H1 (cell line): ENCODE data around the gene RHOH. TPM values are rescaled to one million over a fixed set of nuclear protein-coding genes. Genes with fewer than 3 reads are reported as not detected.

Experiments
- CTCF ChIA-PET: fragments of 300-600 bp; sonication (Branson Sonifier 250); formaldehyde crosslinking; loops from one replicate; lab custom pipeline; 2021; ENCODE audit not compliant: partially characterized antibody; lab: Charles Lee
- POLR2A ChIA-PET: fragments of 300-600 bp; sonication (Branson Sonifier 250); formaldehyde crosslinking; loops from one replicate; lab custom pipeline; 2021; ENCODE audit warnings: inconsistent platforms; ENCODE audit not compliant: partially characterized antibody; lab: Charles Lee
- DNase-seq, 2 experiments: peaks; one replicate each; pipeline versions ENCODE4 v3.0.0 to v3.0.0-alpha.2; 2010 to 2022; ENCODE audit warnings: low spot score in 2 of 2, low read depth in 1 of 2, mixed read lengths in 1 of 2
- FAIRE-seq: peaks from 2 replicates; lab custom pipeline; 2011; peaks lifted over from hg19 to GRCh38; lab: Jason Lieb, UNC
- H2AFZ ChIP-seq: 2 replicates; pipeline ENCODE4 v1.8.1; 2012; ENCODE audit warnings: low read length, inconsistent platforms
- H2AK5ac ChIP-seq: 2 replicates; pipeline ENCODE4 v1.6.1; 2013; ENCODE audit warnings: low read depth, low read length
- H2BK120ac ChIP-seq: replicated peaks from 2 replicates; pipeline ENCODE3; 2013; ENCODE audit warnings: low read depth, low read length, inconsistent platforms
- H2BK12ac ChIP-seq: 2 replicates; pipeline ENCODE4 v1.6.1; 2013; ENCODE audit warnings: low read depth, low read length
- H2BK15ac ChIP-seq: 2 replicates; pipeline ENCODE4 v1.6.1; 2013; ENCODE audit warnings: low read length
- H2BK20ac ChIP-seq: 2 replicates; pipeline ENCODE4 v1.6.1; 2013; ENCODE audit warnings: low read length
- H2BK5ac ChIP-seq: 2 replicates; pipeline ENCODE4 v1.6.1; 2013; ENCODE audit warnings: low read depth, low read length
- H3K14ac ChIP-seq: 2 replicates; pipeline ENCODE4 v1.6.1; 2013; ENCODE audit warnings: inconsistent platforms; ENCODE audit not compliant: insufficient read length
- H3K18ac ChIP-seq: 2 replicates; pipeline ENCODE4 v1.6.1; 2013; ENCODE audit warnings: low read length; ENCODE audit errors: extremely low read depth
- H3K23ac ChIP-seq: 2 replicates; pipeline ENCODE4 v1.6.1; 2013; ENCODE audit warnings: inconsistent platforms; ENCODE audit not compliant: insufficient read length
- H3K23me2 ChIP-seq: 2 replicates; pipeline ENCODE4 v1.6.1; 2013; ENCODE audit warnings: low read depth, low read length
- H3K27ac ChIP-seq: 2 replicates; pipeline ENCODE4 v1.6.1; 2011; ENCODE audit warnings: low read depth, low read length, inconsistent platforms
- H3K27me3 ChIP-seq, 4 experiments: replicated peaks in 1 of 4; 1 replicate in 1 of 4; 2 replicates in 3 of 4; pipeline versions ENCODE4 v1.6.1 to v1.8.1; 2011 to 2013; ENCODE audit warnings: low read length in 3 of 4, mild to moderate bottlenecking in 3 of 4, inconsistent platforms in 2 of 4, mixed read lengths in 2 of 4, moderate library complexity in 1 of 4; ENCODE audit not compliant: control insufficient read depth in 3 of 4, insufficient read depth in 3 of 4; ENCODE audit errors: extremely low read depth in 1 of 4
- H3K36me3 ChIP-seq, 4 experiments: 2 replicates each; pipeline versions ENCODE4 v1.6.1 to v1.8.1; 2011 to 2013; ENCODE audit warnings: mild to moderate bottlenecking in 4 of 4, low read length in 3 of 4, moderate library complexity in 2 of 4, control low read depth in 1 of 4, inconsistent platforms in 1 of 4; ENCODE audit not compliant: insufficient read depth in 4 of 4, control insufficient read depth in 2 of 4
- H3K4ac ChIP-seq: replicated peaks from 2 replicates; pipeline ENCODE3; 2013; ENCODE audit warnings: low read length, low read depth, mixed read lengths, inconsistent platforms; ENCODE audit not compliant: insufficient read length
- H3K4me1 ChIP-seq, 4 experiments: replicated peaks in 1 of 4; 1 replicate in 1 of 4; 2 replicates in 3 of 4; pipeline versions ENCODE4 v1.6.1 to v1.8.1; 2011 to 2013; ENCODE audit warnings: low read length in 3 of 4, inconsistent platforms in 2 of 4, mixed read lengths in 1 of 4; ENCODE audit not compliant: insufficient read depth in 4 of 4, control insufficient read depth in 3 of 4
- H3K4me2 ChIP-seq, 2 experiments: 2 replicates each; pipeline versions ENCODE4 v1.6.1 to v1.8.1; 2011 to 2013; ENCODE audit warnings: low read depth in 2 of 2, low read length in 2 of 2, control low read depth in 1 of 2, inconsistent platforms in 1 of 2, mild to moderate bottlenecking in 1 of 2; ENCODE audit not compliant: insufficient read depth in 1 of 2
- H3K4me3 ChIP-seq, 4 experiments: fragments of 200-600, 300-600 bp in 1 of 4; sonication (generic), shearing (Covaris generic), sonication (Bioruptor Twin) in 1 of 4; 2 replicates each; pipeline versions ENCODE4 v1.5.1 to v1.8.1; 2011 to 2016; ENCODE audit warnings: low read length in 4 of 4, low read depth in 3 of 4, control low read depth in 2 of 4, inconsistent platforms in 2 of 4, mild to moderate bottlenecking in 2 of 4, mixed read lengths in 1 of 4, moderate library complexity in 1 of 4; ENCODE audit not compliant: insufficient read depth in 2 of 4; ENCODE audit errors: extremely low read depth in 1 of 4
- H3K56ac ChIP-seq: replicated peaks from 2 replicates; pipeline ENCODE3; 2013; ENCODE audit warnings: low read depth, mild to moderate bottlenecking, mixed read lengths, low read length, inconsistent platforms; ENCODE audit not compliant: insufficient read length
- H3K79me1 ChIP-seq: 2 replicates; pipeline ENCODE4 v1.6.1; 2013; ENCODE audit warnings: low read depth, low read length, control low read depth
- H3K79me2 ChIP-seq, 2 experiments: 2 replicates each; pipeline versions ENCODE4 v1.6.1 to v1.8.1; 2012 to 2013; ENCODE audit warnings: low read length in 2 of 2, mild to moderate bottlenecking in 2 of 2, inconsistent platforms in 1 of 2; ENCODE audit not compliant: insufficient read depth in 2 of 2, control insufficient read depth in 1 of 2
- H3K9ac ChIP-seq, 4 experiments: replicated peaks in 1 of 4; 1 replicate in 1 of 4; 2 replicates in 3 of 4; pipeline versions ENCODE4 v1.6.1 to v1.8.1; 2011 to 2013; ENCODE audit warnings: low read depth in 3 of 4, low read length in 3 of 4, control low read depth in 2 of 4, mild to moderate bottlenecking in 2 of 4, moderate library complexity in 2 of 4, inconsistent platforms in 1 of 4; ENCODE audit errors: extremely low read depth in 1 of 4
- H3K9me3 ChIP-seq, 2 experiments: 2 replicates each; pipeline versions ENCODE4 v1.6.1 to v1.8.1; 2012 to 2013; ENCODE audit warnings: mild to moderate bottlenecking in 2 of 2, moderate library complexity in 2 of 2, control low read depth in 1 of 2, inconsistent platforms in 1 of 2, low read depth in 1 of 2, low read length in 1 of 2, mixed read lengths in 1 of 2; ENCODE audit not compliant: insufficient read depth in 2 of 2
- H4K20me1 ChIP-seq, 2 experiments: replicated peaks in 1 of 2; 2 replicates each; pipeline versions ENCODE3 to v1.8.1; 2011 to 2013; ENCODE audit warnings: inconsistent platforms in 2 of 2, low read length in 2 of 2, mild to moderate bottlenecking in 1 of 2; ENCODE audit not compliant: insufficient read depth in 2 of 2, control insufficient read depth in 1 of 2
- H4K5ac ChIP-seq: 2 replicates; pipeline ENCODE4 v1.6.1; 2013; ENCODE audit warnings: low read length, low read depth, mixed read lengths, inconsistent platforms; ENCODE audit not compliant: insufficient read length
- H4K8ac ChIP-seq: 2 replicates; pipeline ENCODE4 v1.8.0; 2013; ENCODE audit warnings: mild to moderate bottlenecking, moderate library complexity, low read length, inconsistent platforms; ENCODE audit not compliant: insufficient read depth; ENCODE audit errors: extremely low read depth
- H4K91ac ChIP-seq: replicated peaks from 2 replicates; pipeline ENCODE3; 2013; ENCODE audit warnings: low read length, mixed read lengths, inconsistent platforms; ENCODE audit not compliant: insufficient read length
- CTBP2 ChIP-seq: IDR thresholded peaks from 2 replicates; pipeline ENCODE4 v1.7.0; 2011; ENCODE audit warnings: borderline replicate concordance, mild to moderate bottlenecking, moderate library complexity, mixed read lengths, low read length; ENCODE audit not compliant: insufficient read depth, insufficient read length
- CTCF ChIP-seq, 3 experiments: IDR thresholded peaks; 1 replicate in 2 of 3; 2 replicates in 1 of 3; pipeline versions ENCODE4 v1.5.1 to v1.6.1; 2011; ENCODE audit warnings: low read length in 3 of 3, mild to moderate bottlenecking in 3 of 3, inconsistent platforms in 2 of 3, low read depth in 1 of 3, moderate library complexity in 1 of 3; ENCODE audit not compliant: insufficient read depth in 1 of 3; ENCODE audit errors: control extremely low read depth in 1 of 3
- FOSL1 ChIP-seq: IDR thresholded peaks from 2 replicates; pipeline ENCODE4 v1.6.1; 2011; ENCODE audit warnings: mild to moderate bottlenecking, low read depth, low read length, moderate library complexity; ENCODE audit not compliant: insufficient read depth
- NRF1 ChIP-seq: IDR thresholded peaks from 2 replicates; pipeline ENCODE4 v1.6.1; 2011; ENCODE audit warnings: mild to moderate bottlenecking, low read depth, low read length, improper control_type of control experiment
- PHF8 ChIP-seq: fragments of 200-600 bp; sonication (generic); conservative IDR thresholded peaks from 2 replicates; pipeline ENCODE4 v1.7.1; 2012; ENCODE audit warnings: low read depth, mild to moderate bottlenecking, inconsistent platforms, low read length, moderate library complexity
- POLR2A ChIP-seq, 2 experiments: IDR thresholded peaks; 1 replicate in 1 of 2; 2 replicates in 1 of 2; pipeline ENCODE4 v1.6.1; 2011; ENCODE audit warnings: low read depth in 2 of 2, low read length in 2 of 2, mild to moderate bottlenecking in 2 of 2; ENCODE audit errors: control extremely low read depth in 1 of 2
- RAD21 ChIP-seq, 2 experiments: IDR thresholded peaks in 1 of 2; conservative IDR thresholded peaks in 1 of 2; 2 replicates each; pipeline ENCODE4 v1.6.1; 2011; ENCODE audit warnings: low read depth in 2 of 2, low read length in 2 of 2, improper control_type of control experiment in 1 of 2, inconsistent platforms in 1 of 2, mild to moderate bottlenecking in 1 of 2, moderate library complexity in 1 of 2
- RXRA ChIP-seq: IDR thresholded peaks from 2 replicates; pipeline ENCODE4 v1.6.1; 2011; ENCODE audit warnings: low read depth, mild to moderate bottlenecking, low read length, moderate library complexity; ENCODE audit not compliant: insufficient read depth
- SIN3A ChIP-seq, 2 experiments: IDR thresholded peaks in 1 of 2; conservative IDR thresholded peaks in 1 of 2; 2 replicates each; pipeline ENCODE4 v1.6.1; 2011 to 2012; ENCODE audit warnings: low read length in 2 of 2, improper control_type of control experiment in 1 of 2, low read depth in 1 of 2, mild to moderate bottlenecking in 1 of 2
- SP2 ChIP-seq: IDR thresholded peaks from 2 replicates; pipeline ENCODE4 v1.6.1; 2012; ENCODE audit warnings: mild to moderate bottlenecking, low read length, inconsistent platforms
- TAF7 ChIP-seq: optimal IDR thresholded peaks from 2 replicates; pipeline ENCODE3; 2011; ENCODE audit warnings: low read depth, mild to moderate bottlenecking, inconsistent platforms, low read length, moderate library complexity, borderline replicate concordance
- WGBS, 2 experiments: shearing (Covaris generic) in 1 of 2; methylation state at CpG; one replicate each; pipeline versions ENCODE4 v1.1.6 to v1.1.7; 2013 to 2015; ENCODE audit warnings: low lambda C conversion rate in 2 of 2, mixed read lengths in 2 of 2, inconsistent platforms in 1 of 2, low coverage in 1 of 2, missing lambda C conversion rate in 1 of 2; ENCODE audit not compliant: insufficient replicate concordance in 2 of 2, insufficient coverage in 1 of 2, insufficient read length in 1 of 2; ENCODE audit errors: extremely low coverage in 1 of 2, missing lambda C conversion rate in 1 of 2; 5-methylcytosine and 5-hydroxymethylcytosine counted together
- polyA plus RNA-seq, 7 experiments: library from polyadenylated mRNA; depleted of rRNA in 3 of 7; stranded (reverse) in 5 of 7; unstranded in 2 of 7; fragments of >200 nt in 5 of 7; fragments of 200-250 nt in 2 of 7; gene quantifications; 1 replicate in 5 of 7; 2 replicates in 1 of 7; 4 replicates in 1 of 7; pipeline versions ENCODE4 v1.2.1 to v1.2.3, GENCODE V29; 2011 to 2013; ENCODE audit warnings: missing spikeins in 2 of 7, mixed read lengths in 2 of 7
- total RNA-seq: library from RNA; stranded (reverse); fragmentation: NEBNext Ultra II Directional; extraction: Animal tissue kit (Norgen Biotek cat#: 25700); gene quantifications from 2 replicates; pipeline ENCODE4 v1.2.1, GENCODE V29; 2021

Gene RHOH
- total and polyA plus RNA-seq, 2 of the 8 experiments (the other 6 are each of a cell fraction or from before 2014, with no cell fraction given), result 5.9 to 6.9 TPM

DNA sequence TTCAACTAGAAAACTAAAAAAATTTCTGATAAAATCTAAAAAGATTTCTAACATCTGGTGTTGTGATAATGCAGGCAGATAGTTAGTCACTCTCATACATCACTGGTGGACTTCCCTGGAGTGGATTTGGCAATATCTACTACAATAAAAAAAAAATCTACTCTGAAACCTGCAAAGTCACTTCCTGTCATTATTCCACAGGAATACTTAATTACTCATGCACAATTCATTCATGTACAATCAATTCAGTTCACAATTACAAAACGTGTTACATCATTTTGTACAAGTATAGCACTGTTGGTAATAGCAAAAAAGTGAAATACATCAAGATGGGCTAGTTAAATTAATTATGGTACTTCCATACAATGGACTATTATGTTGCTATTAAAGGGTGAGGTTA is 16.5 kb upstream of the RHOH start:
- Histone ChIP-seq H4K91ac (no peak overlapping the region), H3K14ac (no peak overlapping the region), H3K4ac (no peak overlapping the region), H3K18ac (no peak overlapping the region), H3K23ac (no peak overlapping the region), H3K4me2 (no peak overlapping the region), H4K8ac (no peak overlapping the region), H2AK5ac (no peak overlapping the region), H3K56ac (no peak overlapping the region), H3K27ac (no peak overlapping the region), H3K4me1 (peaks cover 0 to 6% (median 2%) of the 10 kb centered on the region in 4 experiments; a peak in 2 of 7 replicates), H3K79me1 (no peaks in the 10 kb centered on the region), H4K20me1 (no peaks in the 10 kb centered on the region), H2BK20ac (no peak overlapping the region), H2BK15ac (no peak overlapping the region), H2BK5ac (no peak overlapping the region), H3K27me3 (no peaks in the 10 kb centered on the region), H2BK120ac (no peak overlapping the region), H2AFZ (no peak overlapping the region), H3K9me3 (no peaks in the 10 kb centered on the region), H4K5ac (no peak overlapping the region), H2BK12ac (no peak overlapping the region), H3K36me3 (no peaks in the 10 kb centered on the region), H3K4me3 (no peak overlapping the region), H3K79me2 (no peaks in the 10 kb centered on the region), H3K9ac (no peak overlapping the region), H3K23me2 (no peaks in the 10 kb centered on the region)
- no peak for DNase-seq
- ChIA-PET CTCF (interaction anchor here (1.0 to 2.0 kb wide), 2 partner anchors 65 to 137 kb away, joined by 3 to 8 read pairs; no protein-coding TSS in a partner anchor), POLR2A (no interaction called here)
- FAIRE-seq, result no peak
- WGBS, 2 experiments, result 70% methylated on average over 1 of the region's 1 CpG; no CpG with 5 or more reads in 1 of the 2 experiments
- TF ChIP-seq FOSL1 (no peak), SP2 (no peak), SIN3A (conservative IDR thresholded peaks at IDR 0.05 in 1 of 2, IDR thresholded peaks at IDR 0.05 in 1 of 2; ENCODE audit: low read depth in 1 of 2, low read length in 2 of 2) (no peak), CTBP2 (no peak), NRF1 (no peak), RAD21 (IDR thresholded peaks at IDR 0.05 in 1 of 2, conservative IDR thresholded peaks at IDR 0.05 in 1 of 2; ENCODE audit: low read depth in 2 of 2, low read length in 2 of 2) (no peak), TAF7 (no peak), POLR2A (IDR thresholded peaks at IDR 0.05; ENCODE audit: control extremely low read depth in 1 of 2, low read depth in 2 of 2, low read length in 2 of 2) (no peak), RXRA (no peak), PHF8 (no peak), CTCF (IDR thresholded peaks at IDR 0.05; ENCODE audit: control extremely low read depth in 1 of 3, insufficient read depth in 1 of 3, low read depth in 1 of 3, low read length in 3 of 3) (no peak)
